ENCODE measurements around the gene CTNNA1.

CTNNA1 gene

GRCh38 chr5:138935466-138935865 is 182.2 kb downstream of the CTNNA1 start:
- no peak for DNase-seq

GRCh38 chr5:138936225-138936967 is 183.2 kb downstream of the CTNNA1 start:
- no peak for DNase-seq

GRCh38 chr5:138936968-138937345 is 183.7 kb downstream of the CTNNA1 start:
- DNase-seq, result no peak

- no peak for DNase-seq
Observed at GRCh38 chr5:138937392-138938387, 184.5 kb downstream of the CTNNA1 start.

GRCh38 chr5:138938526-138938925 is 185.3 kb downstream of the CTNNA1 start:
- DNase-seq, result no peak

GRCh38 chr5:138942066-138942465 is 188.8 kb downstream of the CTNNA1 start:
- DNase-seq, result no peak

- DNase-seq, result no peak
Observed at GRCh38 chr5:138942861-138943260, 189.6 kb downstream of the CTNNA1 start.

- DNase-seq, result no peak
Observed at GRCh38 chr5:138943599-138944173, 190.5 kb downstream of the CTNNA1 start.

- no peak for DNase-seq
Observed at GRCh38 chr5:138944527-138945322, 191.5 kb downstream of the CTNNA1 start.

GRCh38 chr5:138945421-138946240 is 192.4 kb downstream of the CTNNA1 start:
- no peak for DNase-seq

GRCh38 chr5:138946241-138946623 is 193.0 kb downstream of the CTNNA1 start:
- no peak for DNase-seq

GRCh38 chr5:138946831-138947560 is 193.8 kb downstream of the CTNNA1 start:
- DNase-seq, result no peak

GRCh38 chr5:138947780-138948179 is 194.6 kb downstream of the CTNNA1 start:
- DNase-seq, result no peak

GRCh38 chr5:138948471-138949222 is 195.4 kb downstream of the CTNNA1 start:
- no peak for DNase-seq

GRCh38 chr5:138949223-138949574 is 196.0 kb downstream of the CTNNA1 start:
- no peak for DNase-seq

GRCh38 chr5:138949988-138950387 is 196.8 kb downstream of the CTNNA1 start:
- no peak for DNase-seq

GRCh38 chr5:138950421-138951031 is 197.3 kb downstream of the CTNNA1 start:
- no peak for DNase-seq

- DNase-seq, result no peak
Observed at GRCh38 chr5:138951091-138951985, 198.1 kb downstream of the CTNNA1 start.

Data from activated CD4-positive, alpha-beta T cell treated with anti-CD3 and anti-CD28 coated beads, Interleukin-2, Interleukin-6, amounts not matched to agents 100 ng/mL and 50 ng/mL, durations not matched to agents 16 hours and 8 hours (primary cell).